Testis (tissue), 3 donors: ENCODE results near the gene CACNA2D3. TPM values are rescaled to one million over a fixed set of nuclear protein-coding genes. Genes with fewer than 3 reads are reported as not detected.

Experiments used
- DNase-seq: peaks from one replicate; pipeline ENCODE4 v3.0.0-alpha.2; 2019
- H3K27ac ChIP-seq, 2 donors: fragments of 200-600 bp; sonication (generic); one replicate each; pipeline ENCODE4 v1.5.1; 2019
- H3K27me3 ChIP-seq: fragments of 200-600 bp; sonication (generic); one replicate; pipeline ENCODE4 v1.5.1; 2019
- H3K36me3 ChIP-seq: fragments of 200-600 bp; sonication (generic); one replicate; pipeline ENCODE4 v1.5.1; 2017; ENCODE audit warnings: low read depth; ENCODE audit errors: missing control alignments
- H3K4me1 ChIP-seq: fragments of 200-600 bp; sonication (generic); one replicate; pipeline ENCODE4 v1.5.1; 2019
- H3K4me3 ChIP-seq, 2 donors: fragments of 200-600 bp; sonication (generic); one replicate each; pipeline ENCODE4 v1.5.1; 2017 to 2019
- H3K9me3 ChIP-seq: fragments of 200-600 bp; sonication (generic); one replicate; pipeline ENCODE4 v1.5.1; 2017
- POLR2A ChIP-seq: fragments of 450-650 bp; IDR thresholded peaks from one replicate; pipeline ENCODE4 v1.6.1; 2017; ENCODE audit warnings: antibody characterized with exemption, mild to moderate bottlenecking, moderate library complexity
- WGBS, 2 donors: methylation state at CpG; one replicate each; pipeline ENCODE4 v1.1.5; 2018; 5-methylcytosine and 5-hydroxymethylcytosine counted together
- intact Hi-C: fragments of 100-400 bp; cut with DNase I; formaldehyde crosslinking; loops from one replicate; pipeline ENCODE4 v1.15.1; 2023; ENCODE audit warnings: low total_unique reads
- polyA plus RNA-seq: library from polyadenylated mRNA; stranded (reverse); fragments of 350-450 nt; fragmentation: Illumina TruSeq; extraction: RNeasy Lipid Tissue Mini Kit (QIAGEN cat#74804); gene quantifications from one replicate; pipeline ENCODE4 v1.2.3, GENCODE V29; 2014; ENCODE audit warnings: low read depth, low replicate concordance; ENCODE audit not compliant: insufficient read depth
- total RNA-seq, 2 donors: library from RNA; depleted of rRNA; stranded (reverse); fragments of >200 nt; gene quantifications; one replicate each; pipeline ENCODE4 v1.2.3, GENCODE V29; 2016
- TF ChIP-seq, protein P1 (sequence below), 3 experiments: fragments of 450-650 bp in 2 of 3; fragments of 200-600 bp in 1 of 3; sonication (generic) in 1 of 3; IDR thresholded peaks; one replicate each; pipeline ENCODE4 v1.5.1; 2016 to 2019; ENCODE audit warnings: antibody characterized with exemption in 3 of 3, mild to moderate bottlenecking in 2 of 3, moderate library complexity in 1 of 3

Gene CACNA2D3
- total and polyA plus RNA-seq, 3 donors from 2014 or later: 10.1 to 16.5 (median 11.2) TPM

DNA sequence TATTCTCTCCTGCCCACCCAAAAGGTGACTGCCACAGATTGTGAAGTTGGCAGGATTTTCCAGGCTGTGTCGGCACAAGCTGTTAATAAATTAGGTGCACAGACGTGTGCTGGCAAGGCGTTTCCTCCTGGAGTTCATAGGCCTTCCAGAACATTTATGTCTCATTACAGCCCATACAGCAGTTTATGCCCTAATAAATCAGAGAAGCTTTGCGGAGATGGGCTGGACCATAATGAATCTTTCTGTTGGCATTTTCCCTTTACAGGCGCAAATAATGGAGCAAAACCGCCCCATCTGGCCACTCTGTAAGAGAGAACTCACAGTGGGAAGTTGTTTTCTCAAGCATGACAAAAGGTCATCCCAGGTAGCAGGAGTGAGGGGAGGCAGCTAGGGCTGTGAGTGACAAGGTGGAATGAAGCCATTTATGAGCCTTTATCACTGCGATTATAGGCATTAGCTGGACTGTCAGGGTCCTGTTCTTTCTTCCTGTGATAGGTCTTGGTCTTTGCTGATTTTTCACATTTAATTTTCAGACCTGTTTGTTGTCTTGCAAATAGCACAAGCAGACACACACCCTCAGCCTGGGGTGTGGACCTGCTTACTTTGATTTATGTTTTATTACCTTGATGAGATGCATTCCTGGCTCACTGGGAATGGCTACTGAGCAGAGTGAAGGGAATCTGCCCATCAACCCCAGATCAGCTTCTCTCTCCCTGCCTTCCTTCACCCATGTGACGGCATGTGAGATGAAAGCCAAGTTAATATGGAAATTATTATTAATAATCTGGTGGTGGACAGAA is 548.0 kb downstream of the CACNA2D3 start:
- H3K9me3 ChIP-seq: no peaks in the 10 kb centered on the region
- intact Hi-C loops: no loop called here
- no peaks in the 10 kb centered on the region for H3K36me3 ChIP-seq
- DNase-seq: no peak
- no peaks in the 10 kb centered on the region for H3K4me1 ChIP-seq
- no peak for TF ChIP-seq POLR2A
- TF ChIP-seq, protein P1, sequence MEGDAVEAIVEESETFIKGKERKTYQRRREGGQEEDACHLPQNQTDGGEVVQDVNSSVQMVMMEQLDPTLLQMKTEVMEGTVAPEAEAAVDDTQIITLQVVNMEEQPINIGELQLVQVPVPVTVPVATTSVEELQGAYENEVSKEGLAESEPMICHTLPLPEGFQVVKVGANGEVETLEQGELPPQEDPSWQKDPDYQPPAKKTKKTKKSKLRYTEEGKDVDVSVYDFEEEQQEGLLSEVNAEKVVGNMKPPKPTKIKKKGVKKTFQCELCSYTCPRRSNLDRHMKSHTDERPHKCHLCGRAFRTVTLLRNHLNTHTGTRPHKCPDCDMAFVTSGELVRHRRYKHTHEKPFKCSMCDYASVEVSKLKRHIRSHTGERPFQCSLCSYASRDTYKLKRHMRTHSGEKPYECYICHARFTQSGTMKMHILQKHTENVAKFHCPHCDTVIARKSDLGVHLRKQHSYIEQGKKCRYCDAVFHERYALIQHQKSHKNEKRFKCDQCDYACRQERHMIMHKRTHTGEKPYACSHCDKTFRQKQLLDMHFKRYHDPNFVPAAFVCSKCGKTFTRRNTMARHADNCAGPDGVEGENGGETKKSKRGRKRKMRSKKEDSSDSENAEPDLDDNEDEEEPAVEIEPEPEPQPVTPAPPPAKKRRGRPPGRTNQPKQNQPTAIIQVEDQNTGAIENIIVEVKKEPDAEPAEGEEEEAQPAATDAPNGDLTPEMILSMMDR (IDR thresholded peaks at IDR 0.05): no peak
- 86 to 88% methylated on average over 8 of the region's 8 CpGs for WGBS, 2 donors
- H3K27ac ChIP-seq: no peak overlapping the region
- H3K4me3 ChIP-seq: no peak overlapping the region
- H3K27me3 ChIP-seq: no peaks in the 10 kb centered on the region

DNA sequence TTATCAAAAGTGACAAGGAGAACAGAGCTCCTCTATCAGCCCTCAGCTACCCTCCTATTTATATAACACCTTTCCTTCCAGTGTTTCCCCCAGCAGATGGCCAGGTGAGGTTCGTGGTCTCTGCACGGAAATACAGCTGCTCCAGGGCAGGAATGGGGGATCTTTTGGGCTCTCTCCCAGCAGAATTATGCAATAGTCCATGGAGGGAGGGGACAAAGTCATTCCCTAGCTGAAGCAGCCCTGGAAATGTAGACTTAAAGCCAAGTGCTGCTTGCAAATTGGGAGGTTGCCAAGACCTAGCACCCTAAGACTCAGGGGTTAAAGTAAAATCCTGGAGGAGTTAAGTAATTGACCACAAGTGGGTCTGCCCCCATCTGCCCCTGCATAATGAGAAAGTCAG is 549.2 kb downstream of the CACNA2D3 start:
- no peak for DNase-seq
- Histone ChIP-seq H3K27me3 (no peaks in the 10 kb centered on the region), H3K4me3 (no peak overlapping the region), H3K4me1 (no peaks in the 10 kb centered on the region), H3K27ac (no peak overlapping the region), H3K36me3 (no peaks in the 10 kb centered on the region), H3K9me3 (no peaks in the 10 kb centered on the region)
- WGBS, 2 donors: 57 to 68% methylated on average over 2 of the region's 2 CpGs
- intact Hi-C loops: no loop called here
- TF ChIP-seq, protein P1 (IDR thresholded peaks at IDR 0.05): no peak
- TF ChIP-seq POLR2A: no peak

DNA sequence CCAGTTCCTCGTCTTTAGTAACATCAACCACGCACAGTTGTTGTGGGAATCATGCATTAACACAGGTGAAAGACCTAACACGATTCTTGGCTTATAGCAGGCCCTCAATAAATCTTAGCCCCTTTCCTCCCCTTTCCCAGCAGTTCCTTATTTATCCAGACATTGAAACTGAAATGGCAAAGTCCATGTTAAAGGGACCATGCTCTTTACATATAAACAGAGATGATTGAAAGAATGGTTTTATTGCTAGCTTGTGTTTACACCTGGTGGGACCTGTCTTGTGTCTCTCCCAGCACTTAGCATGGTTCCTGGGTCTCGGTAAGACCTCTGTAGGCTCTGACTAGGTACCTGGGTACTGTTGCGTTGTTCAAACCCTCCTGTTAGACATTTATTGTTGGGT is 553.7 kb downstream of the CACNA2D3 start:
- Histone ChIP-seq H3K36me3 (no peaks in the 10 kb centered on the region), H3K9me3 (no peaks in the 10 kb centered on the region), H3K4me1 (no peaks in the 10 kb centered on the region), H3K4me3 (no peak overlapping the region), H3K27ac (no peak overlapping the region), H3K27me3 (no peaks in the 10 kb centered on the region)
- intact Hi-C loops: no loop called here
- TF ChIP-seq POLR2A: no peak
- TF ChIP-seq, protein P1 (IDR thresholded peaks at IDR 0.05): no peak
- no peak for DNase-seq
- WGBS, 2 donors: 91 to 92% methylated on average over 5 of the region's 5 CpGs

DNA sequence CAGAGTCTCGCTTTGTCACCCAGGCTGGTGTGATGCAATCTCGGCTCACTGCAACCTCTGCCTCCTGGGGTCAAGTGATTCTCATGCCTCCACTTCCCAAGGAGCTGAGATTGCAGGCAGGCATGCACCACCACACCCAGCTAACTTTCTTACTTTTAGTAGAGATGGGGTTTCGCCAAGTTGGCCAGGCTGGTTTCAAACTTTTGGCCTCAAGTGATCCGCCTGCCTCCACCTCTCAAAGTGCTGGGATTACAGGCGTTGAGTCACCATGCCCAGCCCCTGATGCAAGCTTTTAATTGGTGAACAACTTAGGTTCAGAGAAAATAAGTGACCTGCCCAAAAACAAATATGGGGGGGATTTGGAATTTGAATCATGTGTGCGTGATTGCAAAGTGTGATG is 559.4 kb downstream of the CACNA2D3 start:
- no peaks in the 10 kb centered on the region for H3K27me3 ChIP-seq
- H3K4me1 ChIP-seq: no peaks in the 10 kb centered on the region
- H3K27ac ChIP-seq: no peak overlapping the region
- intact Hi-C loops: no loop called here
- H3K4me3 ChIP-seq: no peak overlapping the region
- no peak for TF ChIP-seq POLR2A
- TF ChIP-seq, protein P1 (IDR thresholded peaks at IDR 0.05): no peak
- DNase-seq: no peak
- 92 to 96% methylated on average over 6 of the region's 6 CpGs for WGBS, 2 donors
- H3K9me3 ChIP-seq: no peaks in the 10 kb centered on the region
- no peaks in the 10 kb centered on the region for H3K36me3 ChIP-seq

DNA sequence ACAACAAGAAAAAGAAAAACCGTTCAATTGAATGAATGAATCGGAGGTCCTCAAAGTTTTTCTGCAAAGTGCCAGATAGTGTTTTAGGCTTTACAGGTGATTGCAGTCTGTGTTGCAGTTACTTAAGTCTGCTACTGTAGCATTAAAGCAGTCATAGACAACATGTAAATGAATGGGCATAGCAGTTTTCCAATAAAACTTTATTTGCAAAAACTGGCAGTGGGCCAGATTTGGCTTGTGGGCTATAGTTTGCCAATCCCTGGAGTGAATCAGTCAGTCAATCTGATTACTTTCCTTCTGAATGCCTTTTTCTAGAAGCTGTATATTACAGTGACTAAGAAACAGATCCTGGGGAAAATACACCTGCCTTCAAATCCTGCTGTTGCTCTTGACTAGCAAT is 562.9 kb downstream of the CACNA2D3 start:
- no peaks in the 10 kb centered on the region for H3K36me3 ChIP-seq
- no peak overlapping the region for H3K27ac ChIP-seq
- no peaks in the 10 kb centered on the region for H3K27me3 ChIP-seq
- 79 to 87% methylated on average over 2 of the region's 2 CpGs for WGBS, 2 donors
- intact Hi-C loops: no loop called here
- TF ChIP-seq, protein P1 (IDR thresholded peaks at IDR 0.05): no peak
- no peak for TF ChIP-seq POLR2A
- DNase-seq: no peak
- no peaks in the 10 kb centered on the region for H3K4me1 ChIP-seq
- no peak overlapping the region for H3K4me3 ChIP-seq
- no peaks in the 10 kb centered on the region for H3K9me3 ChIP-seq
